Muscle layer of colon (tissue), 2 donors: ENCODE results near the gene DUSP22.

ENCODE experiments used
- H3K27ac ChIP-seq: one replicate; pipeline ENCODE4 v1.7.0; 2013; ENCODE audit warnings: low read depth, mild to moderate bottlenecking, low read length, moderate library complexity
- H3K27me3 ChIP-seq, 2 donors: one replicate each; pipeline ENCODE4 v1.7.0; 2013; ENCODE audit warnings: low read length in 2 of 2, mild to moderate bottlenecking in 2 of 2; ENCODE audit not compliant: insufficient read depth in 2 of 2, control insufficient read depth in 1 of 2
- H3K36me3 ChIP-seq: one replicate; pipeline ENCODE4 v1.7.0; 2013; ENCODE audit warnings: mild to moderate bottlenecking, low read length; ENCODE audit not compliant: insufficient read depth
- H3K4me1 ChIP-seq: one replicate; pipeline ENCODE4 v1.7.0; 2013; ENCODE audit warnings: mild to moderate bottlenecking, low read length; ENCODE audit not compliant: insufficient read depth
- H3K4me3 ChIP-seq, 2 donors: one replicate each; pipeline ENCODE4 v1.7.0; 2013; ENCODE audit warnings: low read length in 2 of 2, low read depth in 1 of 2, mild to moderate bottlenecking in 1 of 2, moderate library complexity in 1 of 2
- H3K9ac ChIP-seq: one replicate; pipeline ENCODE4 v1.7.0; 2013; ENCODE audit warnings: low read length
- H3K9me3 ChIP-seq: one replicate; pipeline ENCODE4 v1.7.0; 2013; ENCODE audit warnings: mild to moderate bottlenecking, low read length
- donor health status: abdominal sarcoma.
- donor health status: Adenocarcinoma of cecum.

Gene DUSP22

DNA sequence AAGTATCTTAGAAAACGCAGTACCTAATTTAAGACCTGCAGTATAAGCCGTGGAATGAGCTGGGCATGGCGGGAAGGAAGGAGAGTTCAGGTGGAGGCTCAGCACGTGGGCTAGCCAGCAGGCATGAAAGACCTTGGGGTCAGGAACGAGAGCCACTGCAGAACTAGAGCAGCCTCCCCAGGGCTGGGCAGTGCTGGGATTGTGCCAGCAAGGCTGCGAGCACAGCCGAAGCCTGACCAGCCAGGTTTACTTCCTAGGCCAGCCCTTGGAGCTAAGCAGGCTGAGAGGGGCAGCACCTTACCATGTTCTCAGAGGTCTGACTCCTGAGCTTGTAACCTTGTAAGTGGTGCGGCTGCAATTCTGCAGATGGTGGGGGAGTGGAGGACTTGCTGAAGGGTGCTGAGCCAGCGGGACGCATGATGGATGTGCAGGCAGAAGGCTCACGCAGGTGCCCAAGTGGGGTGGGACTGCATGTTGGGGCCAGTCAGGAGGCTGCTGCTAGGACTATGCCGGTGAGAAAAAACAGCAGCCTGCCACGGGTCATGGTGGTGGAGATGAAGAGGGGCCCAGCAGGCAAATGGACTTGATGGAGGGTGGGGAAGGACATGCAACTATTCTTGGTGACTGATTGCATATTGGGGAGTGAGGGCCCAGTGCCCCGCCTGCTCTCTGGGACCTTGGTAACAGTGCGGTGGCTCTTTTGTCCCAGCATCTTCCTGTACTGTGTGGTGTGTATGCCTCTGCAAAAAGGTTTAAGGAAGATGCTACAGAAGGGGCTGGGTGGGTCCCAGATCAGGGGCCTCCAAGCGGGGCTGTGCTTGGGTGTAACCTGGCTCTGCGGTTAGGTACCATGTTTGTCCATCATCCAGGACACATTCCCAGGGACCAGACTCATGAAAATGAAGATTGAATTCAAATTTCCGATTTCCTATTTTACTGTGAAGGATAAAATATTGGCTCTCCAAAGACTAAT, 61.6 kb downstream of the DUSP22 start:
- no peaks in the 10 kb centered on the region for H3K9me3 ChIP-seq
- H3K4me1 ChIP-seq: no peaks in the 10 kb centered on the region
- peaks cover 12% of the 10 kb centered on the region for H3K36me3 ChIP-seq
- H3K27ac ChIP-seq: no peak overlapping the region
- H3K9ac ChIP-seq: no peak overlapping the region
- H3K4me3 ChIP-seq: no peak overlapping the region
- H3K27me3 ChIP-seq: no peaks in the 10 kb centered on the region

DNA sequence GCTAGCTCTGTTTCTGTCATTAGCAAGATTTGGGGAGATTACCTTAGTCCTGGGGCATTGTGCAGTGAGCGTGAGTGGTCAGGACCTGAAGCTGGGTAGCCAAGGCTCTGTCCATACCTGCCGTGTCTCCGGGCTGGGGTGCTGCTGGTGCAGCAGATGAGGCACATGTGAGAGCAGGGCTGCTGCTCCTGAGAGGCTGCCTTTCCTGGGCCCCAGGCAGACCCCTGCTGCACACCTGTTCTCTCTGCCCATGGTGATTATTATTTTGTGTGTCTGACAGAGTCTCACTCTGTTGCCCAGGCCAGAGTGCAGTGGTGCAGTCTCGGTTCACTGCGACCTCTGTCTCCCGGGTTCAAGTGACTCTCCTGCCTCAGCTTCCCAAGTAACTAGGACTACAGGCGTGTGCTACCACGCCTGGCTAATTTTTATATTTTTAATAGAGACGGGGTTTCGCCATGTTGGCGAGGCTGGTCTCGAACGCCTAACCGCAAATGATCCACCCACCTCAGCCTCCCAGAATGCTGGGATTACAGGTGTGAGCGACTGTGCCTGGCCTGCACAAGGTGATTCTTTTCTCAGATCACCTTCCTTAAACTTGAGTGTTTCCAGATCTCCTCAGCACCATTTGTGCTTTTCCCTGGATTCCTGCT, 62.5 kb downstream of the DUSP22 start:
- Histone ChIP-seq H3K36me3 (peaks cover 4% of the 10 kb centered on the region), H3K27ac (no peak overlapping the region), H3K9ac (no peak overlapping the region), H3K4me1 (no peaks in the 10 kb centered on the region), H3K27me3 (no peaks in the 10 kb centered on the region), H3K4me3 (no peak overlapping the region), H3K9me3 (no peaks in the 10 kb centered on the region)

- Histone ChIP-seq H3K4me3 (no peak overlapping the region), H3K4me1 (no peaks in the 10 kb centered on the region), H3K27me3 (no peaks in the 10 kb centered on the region), H3K9me3 (no peaks in the 10 kb centered on the region), H3K27ac (no peak overlapping the region), H3K36me3 (no peaks in the 10 kb centered on the region), H3K9ac (no peak overlapping the region)
Observed at GRCh38 chr6:355373-356208, 63.3 kb downstream of the DUSP22 start.

DNA sequence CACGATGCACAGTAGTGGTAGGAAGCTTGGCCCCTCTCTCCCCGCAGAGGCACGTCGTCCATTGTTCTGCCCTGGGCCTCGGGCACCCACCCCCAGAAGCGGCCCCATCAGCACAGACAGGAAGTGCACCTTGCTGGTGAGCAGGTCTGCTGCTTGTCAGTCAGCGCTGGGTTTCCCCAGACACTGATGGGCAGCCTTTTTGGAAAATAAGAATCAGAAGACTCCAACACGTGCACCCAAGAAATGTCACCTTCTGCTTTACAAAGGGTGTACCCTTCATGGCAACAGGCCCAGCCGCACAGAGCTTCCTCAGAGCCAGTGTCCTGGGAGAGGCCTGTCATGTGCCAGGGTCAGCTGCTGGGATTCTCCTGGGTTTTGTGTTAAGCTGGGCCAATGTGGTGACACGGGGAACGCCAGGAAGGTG, 64.6 kb downstream of the DUSP22 start:
- no peak overlapping the region for H3K9ac ChIP-seq
- no peak overlapping the region for H3K4me3 ChIP-seq
- no peaks in the 10 kb centered on the region for H3K4me1 ChIP-seq
- no peak overlapping the region for H3K27ac ChIP-seq
- H3K9me3 ChIP-seq: no peaks in the 10 kb centered on the region
- no peaks in the 10 kb centered on the region for H3K36me3 ChIP-seq
- no peaks in the 10 kb centered on the region for H3K27me3 ChIP-seq

GRCh38 chr6:357261-357790, 65.0 kb downstream of the DUSP22 start:
- H3K27ac ChIP-seq: no peak overlapping the region
- no peak overlapping the region for H3K9ac ChIP-seq
- no peaks in the 10 kb centered on the region for H3K36me3 ChIP-seq
- H3K4me3 ChIP-seq: no peak overlapping the region
- H3K27me3 ChIP-seq: no peaks in the 10 kb centered on the region
- no peaks in the 10 kb centered on the region for H3K9me3 ChIP-seq
- H3K4me1 ChIP-seq: no peaks in the 10 kb centered on the region

DNA sequence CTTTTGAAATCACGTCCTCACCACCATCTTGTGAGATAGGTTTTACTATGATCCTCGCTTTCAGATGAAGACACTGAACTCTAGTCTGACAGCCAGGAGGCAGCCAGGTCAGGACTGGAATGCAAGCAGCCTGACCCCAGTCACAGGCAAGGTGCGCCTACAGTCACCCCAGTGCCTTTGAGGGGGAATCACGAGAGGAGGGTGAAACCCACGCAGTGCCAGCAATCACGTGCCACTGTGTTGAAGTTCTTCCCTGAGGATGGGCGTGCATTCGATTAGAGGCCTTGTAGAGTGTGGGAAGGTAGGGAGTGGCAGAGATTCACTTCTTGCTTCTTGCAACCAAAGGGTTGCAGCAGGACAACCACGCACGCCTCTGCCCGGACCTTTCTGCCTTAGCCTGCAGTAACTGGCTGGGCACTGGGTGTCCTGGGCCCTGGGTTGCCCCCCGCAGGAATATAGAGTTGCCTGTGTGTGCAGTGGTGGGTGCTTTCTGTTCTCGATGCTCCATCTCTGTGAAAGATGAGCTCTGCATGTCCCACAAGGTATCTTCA, 65.6 kb downstream of the DUSP22 start:
- H3K4me3 ChIP-seq: no peak overlapping the region
- no peak overlapping the region for H3K9ac ChIP-seq
- H3K36me3 ChIP-seq: no peaks in the 10 kb centered on the region
- no peaks in the 10 kb centered on the region for H3K27me3 ChIP-seq
- H3K4me1 ChIP-seq: no peaks in the 10 kb centered on the region
- no peak overlapping the region for H3K27ac ChIP-seq
- H3K9me3 ChIP-seq: no peaks in the 10 kb centered on the region

DNA sequence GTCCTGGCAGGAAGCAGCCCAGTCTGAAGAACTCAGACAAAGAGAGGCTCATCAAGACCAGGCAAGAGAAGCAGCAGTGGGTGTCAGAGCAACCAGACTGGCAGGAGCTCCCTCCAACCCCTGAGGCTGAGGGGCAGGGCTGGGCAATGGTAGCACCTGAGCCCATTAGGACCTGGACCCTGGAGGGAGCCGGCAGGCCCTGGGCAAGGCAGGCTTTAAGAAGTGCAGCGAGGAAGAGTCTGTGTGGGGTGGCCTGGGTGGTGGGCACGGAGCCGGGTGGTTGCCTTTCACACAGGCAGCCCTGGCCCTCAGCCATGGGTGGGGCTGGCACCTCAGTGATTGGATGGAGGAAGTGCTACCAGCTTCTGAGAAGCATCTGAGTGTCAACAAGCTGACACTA, 66.1 kb downstream of the DUSP22 start:
- Histone ChIP-seq H3K27ac (no peak overlapping the region), H3K36me3 (no peaks in the 10 kb centered on the region), H3K27me3 (no peaks in the 10 kb centered on the region), H3K9ac (no peak overlapping the region), H3K9me3 (no peaks in the 10 kb centered on the region), H3K4me3 (no peak overlapping the region), H3K4me1 (no peaks in the 10 kb centered on the region)

- H3K36me3 ChIP-seq: no peaks in the 10 kb centered on the region
- no peaks in the 10 kb centered on the region for H3K27me3 ChIP-seq
- no peak overlapping the region for H3K27ac ChIP-seq
- no peaks in the 10 kb centered on the region for H3K4me1 ChIP-seq
- no peak overlapping the region for H3K4me3 ChIP-seq
- no peaks in the 10 kb centered on the region for H3K9me3 ChIP-seq
- no peak overlapping the region for H3K9ac ChIP-seq
Observed at GRCh38 chr6:358847-359246, 66.6 kb downstream of the DUSP22 start.

DNA sequence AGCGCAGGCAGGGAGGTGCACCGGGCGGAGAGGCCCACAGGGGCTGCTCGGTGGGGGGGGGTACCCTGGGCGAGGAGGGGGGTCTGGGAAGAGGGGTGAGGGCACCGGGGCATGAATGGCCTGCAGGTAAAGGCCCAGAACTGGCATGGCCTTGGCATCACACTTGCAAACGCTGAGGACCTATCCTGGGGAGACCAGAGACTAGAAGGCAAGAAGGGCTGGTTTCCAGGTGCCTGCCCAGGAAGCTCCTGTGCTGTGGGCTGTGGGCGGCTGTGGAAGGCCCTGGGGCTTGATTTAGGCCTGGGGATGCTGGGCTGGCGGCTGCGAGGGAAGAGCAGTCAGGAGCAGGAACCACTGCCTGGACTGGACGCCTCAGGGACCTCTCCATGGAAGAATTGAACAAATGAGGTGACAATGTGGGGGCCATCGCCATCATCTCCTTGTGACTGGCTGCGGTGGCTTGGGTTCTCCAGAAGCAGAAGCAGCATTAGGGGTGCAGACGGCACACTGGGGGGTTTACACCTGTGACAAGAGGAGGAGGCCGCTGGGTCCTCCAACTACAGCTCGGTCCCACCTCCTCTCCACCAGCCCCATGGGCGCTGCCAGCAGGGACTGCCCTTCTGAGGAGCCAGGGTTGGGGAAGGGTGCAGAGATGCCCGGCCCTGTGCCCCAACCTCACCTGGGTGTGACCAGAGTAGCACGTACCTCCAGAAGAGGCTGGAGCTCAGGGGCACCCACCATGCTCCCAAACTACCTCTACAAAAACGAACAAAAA, 67.2 kb downstream of the DUSP22 start:
- Histone ChIP-seq H3K4me3 (no peak overlapping the region), H3K27ac (no peak overlapping the region), H3K4me1 (no peaks in the 10 kb centered on the region), H3K27me3 (no peaks in the 10 kb centered on the region), H3K36me3 (no peaks in the 10 kb centered on the region), H3K9ac (no peak overlapping the region), H3K9me3 (no peaks in the 10 kb centered on the region)

DNA sequence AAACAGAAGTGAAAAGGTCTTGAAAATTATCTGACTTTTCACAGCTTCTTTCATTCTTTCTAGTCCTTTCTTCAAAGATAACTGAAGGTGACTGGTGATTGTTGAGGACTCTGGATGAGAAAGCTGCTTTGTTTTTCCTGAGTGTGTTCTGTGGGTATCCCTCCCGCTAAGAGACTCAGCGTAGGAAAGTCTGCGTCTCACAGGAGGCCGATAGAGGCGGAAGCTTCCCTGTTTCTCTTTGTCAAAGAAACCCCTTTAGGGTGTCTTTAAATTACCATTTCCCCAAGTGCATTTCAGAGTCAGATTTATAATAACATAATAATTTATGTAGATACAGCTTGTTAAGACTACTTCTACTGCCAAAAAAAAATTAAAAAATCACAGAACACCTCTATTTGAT, 68.1 kb downstream of the DUSP22 start:
- Histone ChIP-seq H3K9me3 (no peaks in the 10 kb centered on the region), H3K27me3 (no peaks in the 10 kb centered on the region), H3K36me3 (no peaks in the 10 kb centered on the region)

More for the DNA sequence above, 68.1 kb downstream of the DUSP22 start:
- H3K4me3 ChIP-seq: no peak overlapping the region
- no peaks in the 10 kb centered on the region for H3K4me1 ChIP-seq
- H3K27ac ChIP-seq: no peak overlapping the region
- no peak overlapping the region for H3K9ac ChIP-seq
